ENCODE results near the gene TLCD4.

DNA sequence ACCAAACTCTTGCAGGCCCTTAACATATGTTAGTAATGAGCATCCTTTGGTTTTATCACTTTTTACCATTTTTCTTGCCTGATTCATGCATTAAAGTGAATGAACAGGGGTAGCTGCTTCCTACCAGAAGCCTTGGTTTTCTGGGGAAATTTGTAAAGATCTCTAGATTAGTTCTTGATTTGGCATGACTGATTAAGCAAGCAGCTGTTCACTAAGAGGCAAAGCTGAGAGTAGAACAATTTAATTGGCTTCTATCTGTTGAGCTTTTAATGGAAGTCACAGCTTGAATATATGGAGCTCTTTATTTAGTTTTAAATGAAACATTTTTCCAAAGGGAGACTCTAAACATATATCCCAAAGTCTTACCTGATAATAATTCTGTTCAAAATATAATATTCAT is 23.6 kb downstream of the TLCD4 start:
- TF ChIP-seq POLR2A (IDR thresholded peaks at IDR 0.05) (no peak), POLR2AphosphoS5 (IDR thresholded peaks at IDR 0.05) (no peak)
- TF ChIP-seq, protein P1, sequence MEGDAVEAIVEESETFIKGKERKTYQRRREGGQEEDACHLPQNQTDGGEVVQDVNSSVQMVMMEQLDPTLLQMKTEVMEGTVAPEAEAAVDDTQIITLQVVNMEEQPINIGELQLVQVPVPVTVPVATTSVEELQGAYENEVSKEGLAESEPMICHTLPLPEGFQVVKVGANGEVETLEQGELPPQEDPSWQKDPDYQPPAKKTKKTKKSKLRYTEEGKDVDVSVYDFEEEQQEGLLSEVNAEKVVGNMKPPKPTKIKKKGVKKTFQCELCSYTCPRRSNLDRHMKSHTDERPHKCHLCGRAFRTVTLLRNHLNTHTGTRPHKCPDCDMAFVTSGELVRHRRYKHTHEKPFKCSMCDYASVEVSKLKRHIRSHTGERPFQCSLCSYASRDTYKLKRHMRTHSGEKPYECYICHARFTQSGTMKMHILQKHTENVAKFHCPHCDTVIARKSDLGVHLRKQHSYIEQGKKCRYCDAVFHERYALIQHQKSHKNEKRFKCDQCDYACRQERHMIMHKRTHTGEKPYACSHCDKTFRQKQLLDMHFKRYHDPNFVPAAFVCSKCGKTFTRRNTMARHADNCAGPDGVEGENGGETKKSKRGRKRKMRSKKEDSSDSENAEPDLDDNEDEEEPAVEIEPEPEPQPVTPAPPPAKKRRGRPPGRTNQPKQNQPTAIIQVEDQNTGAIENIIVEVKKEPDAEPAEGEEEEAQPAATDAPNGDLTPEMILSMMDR (IDR thresholded peaks at IDR 0.05 in 8 of 11, conservative IDR thresholded peaks at IDR 0.05 in 3 of 11) = no peak

All from spleen (tissue), 7 donors.